GM23338 (cell line): ENCODE measurements around the gene PRKCG.

Source experiments
- CREB1 ChIP-seq: fragments of 250-450 bp; sonication (Bioruptor Pico); IDR thresholded peaks from 2 replicates; pipeline ENCODE4 v1.5.0; 2020; ENCODE audit warnings: low read depth, mild to moderate bottlenecking, moderate library complexity
- EZH2 ChIP-seq: fragments of 200-600 bp; sonication (generic); IDR thresholded peaks from one replicate; pipeline ENCODE4 v1.8.0; 2017; ENCODE audit warnings: antibody characterized with exemption, mild to moderate bottlenecking, low read depth; ENCODE audit not compliant: unreplicated experiment
- EZH2phosphoT487 ChIP-seq: fragments of 200-600 bp; sonication (generic); IDR thresholded peaks from one replicate; pipeline ENCODE4 v1.8.1; 2018; ENCODE audit warnings: antibody characterized with exemption; ENCODE audit not compliant: unreplicated experiment
- JUNB ChIP-seq: IDR thresholded peaks from one replicate; pipeline ENCODE4 v1.6.1; 2016; ENCODE audit warnings: antibody characterized with exemption; ENCODE audit not compliant: unreplicated experiment
- NANOG ChIP-seq: IDR thresholded peaks from 2 replicates; pipeline ENCODE4 v1.6.1; 2016; ENCODE audit warnings: antibody characterized with exemption, borderline replicate concordance
- POLR2AphosphoS5 ChIP-seq: IDR thresholded peaks from 2 replicates; pipeline ENCODE4 v1.6.1; 2016; ENCODE audit warnings: antibody characterized with exemption, low read depth
- STAT1 ChIP-seq: IDR thresholded peaks from one replicate; pipeline ENCODE4 v1.6.1; 2016; ENCODE audit warnings: antibody characterized with exemption; ENCODE audit not compliant: unreplicated experiment
- TF ChIP-seq, protein P1 (sequence below), 2 experiments: fragments of 200-600 bp in 1 of 2; sonication (generic) in 1 of 2; conservative IDR thresholded peaks; 2 replicates each; pipeline versions ENCODE4 v1.5.1 to v1.6.1; 2016 to 2017; ENCODE audit warnings: antibody characterized with exemption in 2 of 2, low read depth in 2 of 2, mild to moderate bottlenecking in 2 of 2, moderate library complexity in 1 of 2
- TF ChIP-seq, protein P2 (sequence below): IDR thresholded peaks from one replicate; pipeline ENCODE4 v1.6.1; 2018; ENCODE audit warnings: antibody characterized with exemption; ENCODE audit not compliant: unreplicated experiment

DNA sequence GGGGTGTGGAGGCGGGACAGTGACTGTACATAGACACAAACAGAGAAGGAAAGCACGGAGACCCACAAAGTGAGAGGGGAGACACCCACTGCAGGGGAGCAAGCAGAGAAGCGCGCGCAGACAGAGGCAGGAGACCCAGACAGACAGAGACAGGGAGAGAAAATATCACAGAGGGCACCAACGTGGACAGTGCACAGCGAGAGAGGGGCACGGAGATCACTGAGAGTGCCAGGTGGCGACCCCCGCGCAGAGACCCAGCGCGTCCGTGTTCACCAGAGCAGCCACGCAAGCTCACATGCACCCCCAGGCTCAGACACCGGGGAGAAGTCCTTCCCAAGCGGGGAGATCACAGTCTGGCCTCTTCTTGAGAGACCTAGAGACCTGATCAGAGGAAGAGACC, 25.7 kb downstream of the PRKCG start:
- TF ChIP-seq, protein P1, sequence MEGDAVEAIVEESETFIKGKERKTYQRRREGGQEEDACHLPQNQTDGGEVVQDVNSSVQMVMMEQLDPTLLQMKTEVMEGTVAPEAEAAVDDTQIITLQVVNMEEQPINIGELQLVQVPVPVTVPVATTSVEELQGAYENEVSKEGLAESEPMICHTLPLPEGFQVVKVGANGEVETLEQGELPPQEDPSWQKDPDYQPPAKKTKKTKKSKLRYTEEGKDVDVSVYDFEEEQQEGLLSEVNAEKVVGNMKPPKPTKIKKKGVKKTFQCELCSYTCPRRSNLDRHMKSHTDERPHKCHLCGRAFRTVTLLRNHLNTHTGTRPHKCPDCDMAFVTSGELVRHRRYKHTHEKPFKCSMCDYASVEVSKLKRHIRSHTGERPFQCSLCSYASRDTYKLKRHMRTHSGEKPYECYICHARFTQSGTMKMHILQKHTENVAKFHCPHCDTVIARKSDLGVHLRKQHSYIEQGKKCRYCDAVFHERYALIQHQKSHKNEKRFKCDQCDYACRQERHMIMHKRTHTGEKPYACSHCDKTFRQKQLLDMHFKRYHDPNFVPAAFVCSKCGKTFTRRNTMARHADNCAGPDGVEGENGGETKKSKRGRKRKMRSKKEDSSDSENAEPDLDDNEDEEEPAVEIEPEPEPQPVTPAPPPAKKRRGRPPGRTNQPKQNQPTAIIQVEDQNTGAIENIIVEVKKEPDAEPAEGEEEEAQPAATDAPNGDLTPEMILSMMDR (conservative IDR thresholded peaks at IDR 0.05; ENCODE audit: low read depth in 2 of 2): no peak
- TF ChIP-seq POLR2AphosphoS5: no peak
- TF ChIP-seq EZH2: no peak
- TF ChIP-seq STAT1: no peak
- no peak for TF ChIP-seq EZH2phosphoT487
- TF ChIP-seq NANOG: no peak
- TF ChIP-seq, protein P2, sequence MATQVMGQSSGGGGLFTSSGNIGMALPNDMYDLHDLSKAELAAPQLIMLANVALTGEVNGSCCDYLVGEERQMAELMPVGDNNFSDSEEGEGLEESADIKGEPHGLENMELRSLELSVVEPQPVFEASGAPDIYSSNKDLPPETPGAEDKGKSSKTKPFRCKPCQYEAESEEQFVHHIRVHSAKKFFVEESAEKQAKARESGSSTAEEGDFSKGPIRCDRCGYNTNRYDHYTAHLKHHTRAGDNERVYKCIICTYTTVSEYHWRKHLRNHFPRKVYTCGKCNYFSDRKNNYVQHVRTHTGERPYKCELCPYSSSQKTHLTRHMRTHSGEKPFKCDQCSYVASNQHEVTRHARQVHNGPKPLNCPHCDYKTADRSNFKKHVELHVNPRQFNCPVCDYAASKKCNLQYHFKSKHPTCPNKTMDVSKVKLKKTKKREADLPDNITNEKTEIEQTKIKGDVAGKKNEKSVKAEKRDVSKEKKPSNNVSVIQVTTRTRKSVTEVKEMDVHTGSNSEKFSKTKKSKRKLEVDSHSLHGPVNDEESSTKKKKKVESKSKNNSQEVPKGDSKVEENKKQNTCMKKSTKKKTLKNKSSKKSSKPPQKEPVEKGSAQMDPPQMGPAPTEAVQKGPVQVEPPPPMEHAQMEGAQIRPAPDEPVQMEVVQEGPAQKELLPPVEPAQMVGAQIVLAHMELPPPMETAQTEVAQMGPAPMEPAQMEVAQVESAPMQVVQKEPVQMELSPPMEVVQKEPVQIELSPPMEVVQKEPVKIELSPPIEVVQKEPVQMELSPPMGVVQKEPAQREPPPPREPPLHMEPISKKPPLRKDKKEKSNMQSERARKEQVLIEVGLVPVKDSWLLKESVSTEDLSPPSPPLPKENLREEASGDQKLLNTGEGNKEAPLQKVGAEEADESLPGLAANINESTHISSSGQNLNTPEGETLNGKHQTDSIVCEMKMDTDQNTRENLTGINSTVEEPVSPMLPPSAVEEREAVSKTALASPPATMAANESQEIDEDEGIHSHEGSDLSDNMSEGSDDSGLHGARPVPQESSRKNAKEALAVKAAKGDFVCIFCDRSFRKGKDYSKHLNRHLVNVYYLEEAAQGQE: no peak
- no peak for TF ChIP-seq JUNB
- TF ChIP-seq CREB1 (CRISPR knock-in tag): no peak
